ENCODE data around the gene RAB33B.

The RAB33B gene

DNA sequence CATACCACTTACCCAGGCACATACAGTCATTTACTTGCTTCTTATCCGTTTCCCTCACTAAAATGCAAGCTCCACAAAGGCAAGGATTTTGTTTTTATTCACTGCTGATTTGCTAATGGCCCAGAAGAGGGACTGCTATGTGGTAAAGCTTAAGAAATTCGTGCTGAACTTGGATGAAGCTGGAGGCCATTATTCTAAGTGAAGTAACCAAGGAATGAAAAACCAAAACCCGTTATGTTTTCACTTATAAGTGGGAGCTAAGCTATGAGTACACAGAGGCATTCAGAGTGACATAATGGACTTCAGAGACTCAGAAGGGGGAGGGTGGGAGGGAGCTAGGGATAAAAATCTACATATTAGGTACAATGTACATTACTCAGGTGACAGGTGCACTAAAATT, 47.2 kb downstream of the RAB33B start:
- no peak overlapping the region for H3K9ac ChIP-seq (ENCODE audit: low read depth, low read length, poor library complexity, severe bottlenecking)
- no peak overlapping the region for H2AFZ ChIP-seq (ENCODE audit: low read length)
- no peak for TF ChIP-seq EZH2phosphoT487 (IDR thresholded peaks at IDR 0.05; ENCODE audit: borderline replicate concordance)
- TF ChIP-seq, protein P1, sequence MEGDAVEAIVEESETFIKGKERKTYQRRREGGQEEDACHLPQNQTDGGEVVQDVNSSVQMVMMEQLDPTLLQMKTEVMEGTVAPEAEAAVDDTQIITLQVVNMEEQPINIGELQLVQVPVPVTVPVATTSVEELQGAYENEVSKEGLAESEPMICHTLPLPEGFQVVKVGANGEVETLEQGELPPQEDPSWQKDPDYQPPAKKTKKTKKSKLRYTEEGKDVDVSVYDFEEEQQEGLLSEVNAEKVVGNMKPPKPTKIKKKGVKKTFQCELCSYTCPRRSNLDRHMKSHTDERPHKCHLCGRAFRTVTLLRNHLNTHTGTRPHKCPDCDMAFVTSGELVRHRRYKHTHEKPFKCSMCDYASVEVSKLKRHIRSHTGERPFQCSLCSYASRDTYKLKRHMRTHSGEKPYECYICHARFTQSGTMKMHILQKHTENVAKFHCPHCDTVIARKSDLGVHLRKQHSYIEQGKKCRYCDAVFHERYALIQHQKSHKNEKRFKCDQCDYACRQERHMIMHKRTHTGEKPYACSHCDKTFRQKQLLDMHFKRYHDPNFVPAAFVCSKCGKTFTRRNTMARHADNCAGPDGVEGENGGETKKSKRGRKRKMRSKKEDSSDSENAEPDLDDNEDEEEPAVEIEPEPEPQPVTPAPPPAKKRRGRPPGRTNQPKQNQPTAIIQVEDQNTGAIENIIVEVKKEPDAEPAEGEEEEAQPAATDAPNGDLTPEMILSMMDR (conservative IDR thresholded peaks at IDR 0.05; ENCODE audit: low read length), result no peak
- H3K9me3 ChIP-seq (ENCODE audit: insufficient read depth, low read depth, low read length), result no peaks in the 10 kb centered on the region
- H3K4me2 ChIP-seq (ENCODE audit: low read depth, low read length, poor library complexity, severe bottlenecking), result no peak overlapping the region
- no peaks in the 10 kb centered on the region for H3K27me3 ChIP-seq (ENCODE audit: insufficient read depth, low read length, poor library complexity, severe bottlenecking)
- H3F3A ChIP-seq (ENCODE audit: low read depth), result no peaks in the 10 kb centered on the region
- no peaks in the 10 kb centered on the region for H4K20me1 ChIP-seq (ENCODE audit: insufficient read depth, low read length, poor library complexity, severe bottlenecking)
- H3K4me1 ChIP-seq (ENCODE audit: insufficient read depth, low read length, poor library complexity, severe bottlenecking), result peaks cover 13% of the 10 kb centered on the region
- no peaks in the 10 kb centered on the region for H3K79me2 ChIP-seq (ENCODE audit: insufficient read depth, low read length)
- no peak overlapping the region for H3K4me3 ChIP-seq (ENCODE audit: low read length, poor library complexity, severe bottlenecking)
- H3K9me2 ChIP-seq (replicated peaks; ENCODE audit: low read depth, low read length), result no peaks in the 10 kb centered on the region
- no peaks in the 10 kb centered on the region for H3K36me3 ChIP-seq (ENCODE audit: insufficient read depth, low read length)

DNA sequence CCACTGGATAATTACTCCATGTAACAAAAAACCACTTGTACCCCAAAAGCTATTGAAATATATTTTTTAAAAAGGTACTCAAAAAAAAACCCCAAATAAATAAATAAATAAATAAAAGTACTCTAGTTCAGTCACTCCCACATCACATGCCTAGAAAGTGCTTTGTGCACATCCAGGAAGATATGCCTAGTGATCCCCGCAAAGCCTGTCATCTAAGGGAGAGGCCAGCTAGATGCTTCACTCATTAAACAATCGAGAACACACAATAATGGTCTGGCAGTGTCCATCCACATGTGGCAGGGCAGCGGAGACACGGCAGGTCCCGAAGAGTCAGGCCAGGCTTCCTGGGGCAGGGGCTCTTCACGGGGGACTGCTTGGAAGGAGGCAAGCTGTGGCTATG, 47.6 kb downstream of the RAB33B start:
- Histone ChIP-seq H3K9me3 (ENCODE audit: insufficient read depth, low read depth, low read length) (no peaks in the 10 kb centered on the region), H2AFZ (ENCODE audit: low read length) (no peak overlapping the region), H3K27me3 (ENCODE audit: insufficient read depth, low read length, poor library complexity, severe bottlenecking) (no peaks in the 10 kb centered on the region), H3K36me3 (ENCODE audit: insufficient read depth, low read length) (no peaks in the 10 kb centered on the region; the same call in 1 of the 2 replicates), H3F3A (ENCODE audit: low read depth) (no peaks in the 10 kb centered on the region), H4K20me1 (ENCODE audit: insufficient read depth, low read length, poor library complexity, severe bottlenecking) (no peaks in the 10 kb centered on the region), H3K9ac (ENCODE audit: low read depth, low read length, poor library complexity, severe bottlenecking) (no peak overlapping the region), H3K4me1 (ENCODE audit: insufficient read depth, low read length, poor library complexity, severe bottlenecking) (peaks cover 13% of the 10 kb centered on the region), H3K4me3 (ENCODE audit: low read length, poor library complexity, severe bottlenecking) (no peak overlapping the region), H3K9me2 (replicated peaks; ENCODE audit: low read depth, low read length) (no peaks in the 10 kb centered on the region), H3K4me2 (ENCODE audit: low read depth, low read length, poor library complexity, severe bottlenecking) (no peak overlapping the region), H3K79me2 (ENCODE audit: insufficient read depth, low read length) (no peaks in the 10 kb centered on the region)
- TF ChIP-seq EZH2phosphoT487 (IDR thresholded peaks at IDR 0.05; ENCODE audit: borderline replicate concordance), result no peak
- TF ChIP-seq, protein P1 (conservative IDR thresholded peaks at IDR 0.05; ENCODE audit: low read length), result no peak

DNA sequence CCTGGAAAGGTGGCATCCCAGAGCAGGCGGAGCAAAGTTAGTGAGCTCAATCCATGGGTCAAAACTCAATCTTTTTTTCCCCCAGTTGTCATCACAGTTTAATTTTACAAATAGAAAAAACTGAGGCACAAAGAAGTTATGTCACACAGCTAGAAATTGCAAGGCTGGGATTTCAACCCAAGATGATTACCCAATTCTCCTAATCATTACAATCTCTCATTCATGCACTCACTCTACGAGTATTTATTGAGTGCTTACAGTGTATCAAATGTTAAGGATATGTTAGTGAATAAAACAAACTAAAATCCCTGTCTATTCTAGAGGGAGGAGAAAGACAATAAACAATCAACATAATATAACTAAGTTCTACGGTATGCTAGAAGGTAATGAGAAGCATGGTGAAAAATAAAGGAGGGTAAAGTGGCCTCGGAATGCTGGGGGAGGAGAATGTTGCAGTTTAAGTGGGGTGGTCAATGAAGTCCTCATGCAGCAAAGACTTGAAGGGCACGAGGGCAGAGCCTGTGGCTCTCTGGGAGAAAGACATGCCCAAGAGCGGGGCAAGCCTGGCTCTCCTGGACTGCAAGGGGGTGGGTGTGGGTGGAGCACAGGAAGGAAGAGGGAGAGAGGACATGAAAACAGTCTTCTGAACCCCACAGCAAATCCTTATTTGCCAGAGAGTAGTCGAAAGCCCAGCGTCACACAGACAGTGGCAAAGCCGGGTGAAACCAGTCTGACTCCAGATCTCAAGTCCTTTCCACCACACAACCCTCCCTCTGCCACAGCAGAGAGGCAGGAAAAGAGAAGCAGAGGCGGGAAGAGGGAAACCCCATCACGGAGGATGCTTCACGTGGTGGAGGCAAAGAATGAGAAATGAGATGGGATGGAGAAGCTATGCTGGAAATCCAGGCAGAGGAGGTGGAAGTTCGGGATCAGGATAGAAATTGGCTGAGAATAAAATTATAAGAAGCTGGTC, 48.3 kb downstream of the RAB33B start:
- peaks cover 13% of the 10 kb centered on the region for H3K4me1 ChIP-seq (ENCODE audit: insufficient read depth, low read length, poor library complexity, severe bottlenecking)
- TF ChIP-seq EZH2phosphoT487 (IDR thresholded peaks at IDR 0.05; ENCODE audit: borderline replicate concordance), result no peak
- TF ChIP-seq, protein P1 (conservative IDR thresholded peaks at IDR 0.05; ENCODE audit: low read length), result no peak
- H3K4me3 ChIP-seq (ENCODE audit: low read length, poor library complexity, severe bottlenecking), result no peak overlapping the region
- no peak overlapping the region for H2AFZ ChIP-seq (ENCODE audit: low read length)
- H3K9me3 ChIP-seq (ENCODE audit: insufficient read depth, low read depth, low read length), result no peaks in the 10 kb centered on the region
- no peaks in the 10 kb centered on the region for H3K79me2 ChIP-seq (ENCODE audit: insufficient read depth, low read length)
- H3K27me3 ChIP-seq (ENCODE audit: insufficient read depth, low read length, poor library complexity, severe bottlenecking), result no peaks in the 10 kb centered on the region
- no peaks in the 10 kb centered on the region for H4K20me1 ChIP-seq (ENCODE audit: insufficient read depth, low read length, poor library complexity, severe bottlenecking)
- no peaks in the 10 kb centered on the region for H3K9me2 ChIP-seq (replicated peaks; ENCODE audit: low read depth, low read length)
- H3K4me2 ChIP-seq (ENCODE audit: low read depth, low read length, poor library complexity, severe bottlenecking), result no peak overlapping the region
- no peak overlapping the region for H3K9ac ChIP-seq (ENCODE audit: low read depth, low read length, poor library complexity, severe bottlenecking)
- no peaks in the 10 kb centered on the region; the same call in 1 of the 2 replicates for H3K36me3 ChIP-seq (ENCODE audit: insufficient read depth, low read length)
- no peaks in the 10 kb centered on the region for H3F3A ChIP-seq (ENCODE audit: low read depth)

Data from Loucy (cell line).